CD14-positive monocyte (primary cell): ENCODE results near the gene TNIP1. TPM values are rescaled to one million over a fixed set of nuclear protein-coding genes. Genes with fewer than 3 reads are reported as not detected.

Experiments
- DNase-seq, 3 donors: peaks; one replicate each; pipeline ENCODE4 v3.0.0-alpha.2; 2011 to 2022
- H2AFZ ChIP-seq: 2 replicates; pipeline ENCODE4 v1.6.0; 2012; ENCODE audit warnings: mild to moderate bottlenecking, low read depth, low read length, inconsistent platforms; ENCODE audit not compliant: insufficient read depth, poor library complexity, severe bottlenecking
- H3K27ac ChIP-seq, 2 donors: 1 replicate in 1 of 2; 2 replicates in 1 of 2; pipeline ENCODE4 v1.5.1; 2012 to 2013; ENCODE audit warnings: low read length in 2 of 2, control low read depth in 1 of 2, inconsistent platforms in 1 of 2, low read depth in 1 of 2, mild to moderate bottlenecking in 1 of 2
- H3K27me3 ChIP-seq, 2 donors: one replicate each; pipeline versions ENCODE4 v1.6.0 to v1.6.1; 2011 to 2013; ENCODE audit warnings: low read length in 2 of 2; ENCODE audit not compliant: control insufficient read depth in 2 of 2, insufficient read depth in 2 of 2
- H3K36me3 ChIP-seq, 2 donors: replicated peaks in 1 of 2; 1 replicate in 1 of 2; 2 replicates in 1 of 2; pipeline versions ENCODE4 v1.5.1 to v1.6.1; 2012 to 2013; ENCODE audit warnings: low read length in 2 of 2, control low read depth in 1 of 2, inconsistent platforms in 1 of 2, mild to moderate bottlenecking in 1 of 2; ENCODE audit not compliant: insufficient read depth in 2 of 2, control insufficient read depth in 1 of 2
- H3K4me1 ChIP-seq, 2 donors: 1 replicate in 1 of 2; 2 replicates in 1 of 2; pipeline versions ENCODE4 v1.5.1 to v1.6.1; 2012 to 2013; ENCODE audit warnings: low read length in 2 of 2, control low read depth in 1 of 2, inconsistent platforms in 1 of 2, mild to moderate bottlenecking in 1 of 2, moderate library complexity in 1 of 2; ENCODE audit not compliant: insufficient read depth in 2 of 2, control insufficient read depth in 1 of 2
- H3K4me2 ChIP-seq: replicated peaks from 2 replicates; pipeline ENCODE3; 2012; ENCODE audit warnings: low read length, moderate library complexity, mild to moderate bottlenecking; ENCODE audit not compliant: poor library complexity, severe bottlenecking; ENCODE audit errors: extremely low read depth
- H3K4me3 ChIP-seq, 3 experiments: fragments of 200-600 bp in 1 of 3; sonication (generic) in 1 of 3; replicated peaks in 1 of 3; 1 replicate in 2 of 3; 2 replicates in 1 of 3; pipeline ENCODE4 v1.5.1; 2011 to 2013; ENCODE audit warnings: low read length in 3 of 3, mild to moderate bottlenecking in 3 of 3, control low read depth in 2 of 3, low read depth in 2 of 3, inconsistent platforms in 1 of 3, moderate library complexity in 1 of 3
- H3K79me2 ChIP-seq: 2 replicates; pipeline ENCODE4 v1.6.0; 2012; ENCODE audit warnings: mild to moderate bottlenecking, control low read depth, inconsistent platforms, low read length, moderate library complexity; ENCODE audit not compliant: insufficient read depth
- H3K9ac ChIP-seq: 2 replicates; pipeline ENCODE4 v1.6.0; 2017; ENCODE audit warnings: low read length, mild to moderate bottlenecking; ENCODE audit not compliant: insufficient read depth, poor library complexity, severe bottlenecking
- H3K9me3 ChIP-seq, 2 donors: replicated peaks in 1 of 2; 1 replicate in 1 of 2; 2 replicates in 1 of 2; pipeline versions ENCODE4 v1.5.1 to v1.6.1; 2012 to 2013; ENCODE audit warnings: low read length in 2 of 2, control low read depth in 1 of 2; ENCODE audit not compliant: control insufficient read depth in 1 of 2, insufficient read depth in 1 of 2
- H4K20me1 ChIP-seq: 2 replicates; pipeline ENCODE4 v1.6.0; 2012; ENCODE audit warnings: mild to moderate bottlenecking, low read length, control low read depth, moderate library complexity; ENCODE audit not compliant: insufficient read depth
- H3K27ac Mint-ChIP-seq, 7 donors: one replicate each; pipeline ENCODE4 v1.8.0; 2020; ENCODE audit warnings: mild to moderate bottlenecking in 7 of 7, mixed read lengths in 7 of 7, moderate library complexity in 6 of 7, inconsistent platforms in 2 of 7
- H3K27me3 Mint-ChIP-seq, 3 donors: one replicate each; pipeline ENCODE4 v1.8.0; 2021 to 2022; ENCODE audit warnings: low read depth in 3 of 3, mild to moderate bottlenecking in 3 of 3, mixed read lengths in 3 of 3, moderate library complexity in 3 of 3, inconsistent platforms in 1 of 3
- H3K36me3 Mint-ChIP-seq, 2 donors: one replicate each; pipeline ENCODE4 v1.8.0; 2020; ENCODE audit warnings: mixed read lengths in 2 of 2, inconsistent platforms in 1 of 2, mild to moderate bottlenecking in 1 of 2
- H3K4me1 Mint-ChIP-seq: one replicate; pipeline ENCODE4 v1.8.0; 2020; ENCODE audit warnings: mild to moderate bottlenecking, mixed read lengths
- H3K4me3 Mint-ChIP-seq, 2 donors: one replicate each; pipeline ENCODE4 v1.8.0; 2020; ENCODE audit warnings: mild to moderate bottlenecking in 2 of 2, mixed read lengths in 2 of 2, moderate library complexity in 1 of 2
- H3K9me3 Mint-ChIP-seq, 7 donors: one replicate each; pipeline ENCODE4 v1.8.0; 2020 to 2022; ENCODE audit warnings: mixed read lengths in 7 of 7, mild to moderate bottlenecking in 6 of 7, moderate library complexity in 6 of 7, inconsistent platforms in 2 of 7
- WGBS: methylation state at CpG from one replicate; pipeline ENCODE4 v1.1.5; 2013; ENCODE audit warnings: missing lambda C conversion rate; ENCODE audit not compliant: insufficient coverage; 5-methylcytosine and 5-hydroxymethylcytosine counted together
- intact Hi-C, 2 donors: fragments of 100-400 bp; cut with micrococcal nuclease; formaldehyde crosslinking; loops; one replicate each; pipeline versions ENCODE4 v1.15.0 to v1.15.1; 2023
- polyA plus RNA-seq, 3 donors: library from polyadenylated mRNA; depleted of rRNA in 1 of 3; unstranded in 2 of 3; stranded (reverse) in 1 of 3; fragments of 300-500 nt in 2 of 3; fragments of >200 nt in 1 of 3; fragmentation: Illumina TruSeq in 2 of 3; gene quantifications; 1 replicate in 2 of 3; 2 replicates in 1 of 3; pipeline ENCODE4 v1.2.3, GENCODE V29; 2012 to 2021
- TF ChIP-seq, protein P1 (sequence below): fragments of 200-600 bp; IDR thresholded peaks from one replicate; pipeline ENCODE4 v1.8.0; 2022; ENCODE audit warnings: antibody characterized with exemption, mild to moderate bottlenecking

Gene TNIP1
- polyA plus RNA-seq, 3 donors: 30.8 to 108 (median 46.4) TPM

DNA sequence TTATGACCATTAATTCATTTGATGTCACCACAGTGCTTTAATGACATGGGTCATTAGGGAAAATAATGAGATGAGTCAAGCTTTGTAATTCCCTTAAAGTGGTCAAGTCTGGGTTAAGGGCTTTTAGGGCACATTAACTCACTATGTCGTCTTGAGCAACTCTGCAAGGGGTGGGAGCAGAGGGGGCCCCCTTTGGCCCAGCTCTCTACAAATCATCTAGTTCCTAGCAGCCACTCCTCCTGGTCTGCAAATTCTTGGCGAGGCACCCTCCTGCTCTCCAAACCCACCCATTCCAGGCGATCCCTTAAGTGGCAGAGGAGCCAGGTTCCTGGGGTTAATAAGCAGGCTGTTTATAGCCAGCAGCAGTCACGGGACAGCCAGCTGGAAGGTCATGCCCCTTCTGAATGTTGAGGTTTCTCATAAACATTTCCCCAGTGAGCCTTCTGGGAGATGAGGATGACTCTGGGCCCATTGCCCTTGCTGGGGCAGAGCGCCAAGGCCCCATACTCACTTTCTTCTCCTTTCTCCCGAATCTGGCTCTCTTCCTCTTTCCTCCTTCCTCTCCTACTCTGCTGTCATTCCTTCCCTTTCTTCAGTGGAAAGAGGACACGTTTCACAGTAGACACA, 74.8 kb downstream of the TNIP1 start:
- WGBS: no CpG with 5 or more reads among the region's 7 CpGs

DNA sequence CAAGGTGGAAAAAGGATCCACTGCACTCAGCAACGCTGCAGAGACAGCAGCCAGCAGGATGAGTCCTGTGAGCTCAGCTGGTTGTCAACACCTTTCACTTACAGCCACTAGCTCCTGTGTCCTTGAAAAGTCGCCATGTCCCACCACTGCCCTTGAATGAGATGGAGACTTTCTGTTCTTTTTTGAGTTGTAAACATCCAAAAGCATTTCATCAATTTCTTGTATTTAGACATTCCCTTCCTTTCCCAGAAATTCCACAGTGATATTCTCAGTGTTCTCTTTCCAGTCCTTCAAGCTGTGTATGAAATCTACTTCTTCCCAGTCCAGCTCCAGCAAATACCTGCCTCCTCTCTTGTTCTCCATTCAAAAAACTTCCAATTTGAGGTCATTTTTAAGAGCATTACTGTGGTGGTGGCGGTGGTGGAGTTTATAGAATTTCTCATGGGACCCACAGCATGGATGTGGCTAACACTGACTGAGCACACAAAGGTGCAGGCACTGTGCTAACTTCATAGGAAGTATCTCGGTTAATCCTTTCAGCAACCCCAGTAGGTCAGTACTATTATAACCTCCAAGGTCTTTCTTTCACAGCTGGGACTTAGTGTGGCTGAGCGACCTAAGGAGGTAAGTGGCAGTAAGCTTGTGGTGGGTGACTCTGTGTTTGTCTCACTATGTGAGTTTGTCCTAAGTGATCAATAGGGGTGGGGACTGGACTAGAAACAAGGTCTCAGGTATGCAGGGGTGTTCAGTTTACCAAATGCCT, 75.5 kb downstream of the TNIP1 start:
- H3K4me2 ChIP-seq: no peak overlapping the region
- H3K9me3 Mint-ChIP-seq: no peaks in the 10 kb centered on the region
- peaks cover 13 to 15% of the 10 kb centered on the region in 2 donors for H3K4me1 ChIP-seq
- DNase-seq: no peak
- H3K36me3 ChIP-seq: no peaks in the 10 kb centered on the region
- H3K4me3 Mint-ChIP-seq: no peak overlapping the region
- H3K9me3 ChIP-seq: no peaks in the 10 kb centered on the region
- H3K27ac Mint-ChIP-seq: peak overlapping the region in 1 of 7 donors; percentile 23
- H4K20me1 ChIP-seq: no peaks in the 10 kb centered on the region
- WGBS: no CpG with 5 or more reads among the region's 5 CpGs
- H3K27me3 Mint-ChIP-seq: peaks cover 0 to 3% (median 2%) of the 10 kb centered on the region in 3 donors
- H3K27ac ChIP-seq: no peak overlapping the region
- H3K36me3 Mint-ChIP-seq: no peaks in the 10 kb centered on the region
- H3K27me3 ChIP-seq: no peaks in the 10 kb centered on the region
- no peak overlapping the region for H3K9ac ChIP-seq
- intact Hi-C loops: no loop called here
- TF ChIP-seq, protein P1, sequence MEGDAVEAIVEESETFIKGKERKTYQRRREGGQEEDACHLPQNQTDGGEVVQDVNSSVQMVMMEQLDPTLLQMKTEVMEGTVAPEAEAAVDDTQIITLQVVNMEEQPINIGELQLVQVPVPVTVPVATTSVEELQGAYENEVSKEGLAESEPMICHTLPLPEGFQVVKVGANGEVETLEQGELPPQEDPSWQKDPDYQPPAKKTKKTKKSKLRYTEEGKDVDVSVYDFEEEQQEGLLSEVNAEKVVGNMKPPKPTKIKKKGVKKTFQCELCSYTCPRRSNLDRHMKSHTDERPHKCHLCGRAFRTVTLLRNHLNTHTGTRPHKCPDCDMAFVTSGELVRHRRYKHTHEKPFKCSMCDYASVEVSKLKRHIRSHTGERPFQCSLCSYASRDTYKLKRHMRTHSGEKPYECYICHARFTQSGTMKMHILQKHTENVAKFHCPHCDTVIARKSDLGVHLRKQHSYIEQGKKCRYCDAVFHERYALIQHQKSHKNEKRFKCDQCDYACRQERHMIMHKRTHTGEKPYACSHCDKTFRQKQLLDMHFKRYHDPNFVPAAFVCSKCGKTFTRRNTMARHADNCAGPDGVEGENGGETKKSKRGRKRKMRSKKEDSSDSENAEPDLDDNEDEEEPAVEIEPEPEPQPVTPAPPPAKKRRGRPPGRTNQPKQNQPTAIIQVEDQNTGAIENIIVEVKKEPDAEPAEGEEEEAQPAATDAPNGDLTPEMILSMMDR: no peak
- no peak overlapping the region for H2AFZ ChIP-seq
- H3K4me1 Mint-ChIP-seq: peaks cover 14% of the 10 kb centered on the region
- H3K4me3 ChIP-seq: no peak overlapping the region
- H3K79me2 ChIP-seq: no peaks in the 10 kb centered on the region

More for the DNA sequence above, 74.8 kb downstream of the TNIP1 start:
- H2AFZ ChIP-seq: no peak overlapping the region
- no peak overlapping the region for H3K4me3 Mint-ChIP-seq
- H3K27me3 Mint-ChIP-seq: peaks cover 0 to 3% (median 0%) of the 10 kb centered on the region in 3 donors
- H3K36me3 ChIP-seq: no peaks in the 10 kb centered on the region
- no peaks in the 10 kb centered on the region for H3K9me3 Mint-ChIP-seq
- H3K27ac Mint-ChIP-seq: peak overlapping the region in 2 of 7 donors; percentile 21 to 23
- no peaks in the 10 kb centered on the region for H3K27me3 ChIP-seq
- no peaks in the 10 kb centered on the region for H3K9me3 ChIP-seq
- peak overlapping the region in 1 of 2 donors; percentile 9 for H3K27ac ChIP-seq
- peaks cover 14% of the 10 kb centered on the region for H3K4me1 Mint-ChIP-seq
- no peak overlapping the region for H3K4me2 ChIP-seq
- intact Hi-C loops: no loop called here
- TF ChIP-seq, protein P1: no peak
- H3K4me3 ChIP-seq: no peak overlapping the region
- DNase-seq: peak in 2 of 3 donors; percentile 32 to 45
- H3K79me2 ChIP-seq: no peaks in the 10 kb centered on the region
- H3K9ac ChIP-seq: no peak overlapping the region
- no peaks in the 10 kb centered on the region for H4K20me1 ChIP-seq
- peaks cover 13 to 15% of the 10 kb centered on the region in 2 donors for H3K4me1 ChIP-seq
- H3K36me3 Mint-ChIP-seq: no peaks in the 10 kb centered on the region
